Measurements from ENCODE around the gene ACTR1A.

Gene ACTR1A

GRCh38 chr10:102465466-102465865 lies 37.0 kb downstream of the ACTR1A start:
- TF ChIP-seq, protein P1, sequence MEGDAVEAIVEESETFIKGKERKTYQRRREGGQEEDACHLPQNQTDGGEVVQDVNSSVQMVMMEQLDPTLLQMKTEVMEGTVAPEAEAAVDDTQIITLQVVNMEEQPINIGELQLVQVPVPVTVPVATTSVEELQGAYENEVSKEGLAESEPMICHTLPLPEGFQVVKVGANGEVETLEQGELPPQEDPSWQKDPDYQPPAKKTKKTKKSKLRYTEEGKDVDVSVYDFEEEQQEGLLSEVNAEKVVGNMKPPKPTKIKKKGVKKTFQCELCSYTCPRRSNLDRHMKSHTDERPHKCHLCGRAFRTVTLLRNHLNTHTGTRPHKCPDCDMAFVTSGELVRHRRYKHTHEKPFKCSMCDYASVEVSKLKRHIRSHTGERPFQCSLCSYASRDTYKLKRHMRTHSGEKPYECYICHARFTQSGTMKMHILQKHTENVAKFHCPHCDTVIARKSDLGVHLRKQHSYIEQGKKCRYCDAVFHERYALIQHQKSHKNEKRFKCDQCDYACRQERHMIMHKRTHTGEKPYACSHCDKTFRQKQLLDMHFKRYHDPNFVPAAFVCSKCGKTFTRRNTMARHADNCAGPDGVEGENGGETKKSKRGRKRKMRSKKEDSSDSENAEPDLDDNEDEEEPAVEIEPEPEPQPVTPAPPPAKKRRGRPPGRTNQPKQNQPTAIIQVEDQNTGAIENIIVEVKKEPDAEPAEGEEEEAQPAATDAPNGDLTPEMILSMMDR (IDR thresholded peaks at IDR 0.05; ENCODE audit: borderline replicate concordance, control extremely low read depth, extremely low read depth, insufficient read depth, missing control alignments): no peak
- in situ Hi-C loops (cut with MboI; ENCODE audit: low sequenced_read_pairs, unreplicated experiment): no loop called here
- no peak for DNase-seq (ENCODE audit: low spot score)

GRCh38 chr10:102463983-102464382 lies 38.5 kb downstream of the ACTR1A start:
- TF ChIP-seq, protein P1 (IDR thresholded peaks at IDR 0.05; ENCODE audit: borderline replicate concordance, control extremely low read depth, extremely low read depth, insufficient read depth, missing control alignments): no peak
- in situ Hi-C loops (cut with MboI; ENCODE audit: low sequenced_read_pairs, unreplicated experiment): no loop called here
- no peak for DNase-seq (ENCODE audit: low spot score)

- in situ Hi-C loops (cut with MboI; ENCODE audit: low sequenced_read_pairs, unreplicated experiment): no loop called here
- TF ChIP-seq, protein P1 (IDR thresholded peaks at IDR 0.05; ENCODE audit: borderline replicate concordance, control extremely low read depth, extremely low read depth, insufficient read depth, missing control alignments): no peak
- no peak for DNase-seq (ENCODE audit: low spot score)
Observed at GRCh38 chr10:102462512-102463054, 39.9 kb downstream of the ACTR1A start.

GRCh38 chr10:102461187-102462054 lies 41.1 kb downstream of the ACTR1A start:
- TF ChIP-seq, protein P1 (IDR thresholded peaks at IDR 0.05; ENCODE audit: borderline replicate concordance, control extremely low read depth, extremely low read depth, insufficient read depth, missing control alignments): no peak
- DNase-seq (ENCODE audit: low spot score): peak; percentile 99
- in situ Hi-C loops (cut with MboI; ENCODE audit: low sequenced_read_pairs, unreplicated experiment): no loop called here

GRCh38 chr10:102460836-102461186 lies 41.7 kb downstream of the ACTR1A start:
- TF ChIP-seq, protein P1 (IDR thresholded peaks at IDR 0.05; ENCODE audit: borderline replicate concordance, control extremely low read depth, extremely low read depth, insufficient read depth, missing control alignments): no peak
- in situ Hi-C loops (cut with MboI; ENCODE audit: low sequenced_read_pairs, unreplicated experiment): no loop called here
- DNase-seq (ENCODE audit: low spot score): no peak

DNA sequence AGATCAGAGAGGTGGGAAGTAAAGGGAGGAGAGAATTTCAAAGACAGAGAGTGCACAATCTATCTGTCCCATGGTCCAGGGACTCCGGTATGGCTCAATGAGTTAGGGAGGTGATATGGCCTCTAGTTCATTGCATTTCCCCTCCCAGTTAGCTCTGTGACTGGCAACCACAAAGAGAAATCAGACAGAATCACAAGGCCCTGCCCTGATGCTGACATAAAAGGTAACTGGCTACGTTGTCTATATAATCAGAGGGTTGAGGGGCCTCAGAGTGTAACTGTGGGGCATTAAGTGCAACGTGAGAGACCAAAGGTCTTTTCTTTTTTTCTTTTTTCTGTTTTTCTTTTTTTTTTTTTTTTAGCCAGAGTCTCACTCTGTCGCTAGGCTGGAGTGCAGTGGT lies 43.9 kb downstream of the ACTR1A start:
- in situ Hi-C loops (cut with MboI; ENCODE audit: low sequenced_read_pairs, unreplicated experiment): no loop called here
- DNase-seq (ENCODE audit: low spot score): no peak
- TF ChIP-seq, protein P1 (IDR thresholded peaks at IDR 0.05; ENCODE audit: borderline replicate concordance, control extremely low read depth, extremely low read depth, insufficient read depth, missing control alignments): no peak
